Measurements from ENCODE around the gene HSPB2.

DNA sequence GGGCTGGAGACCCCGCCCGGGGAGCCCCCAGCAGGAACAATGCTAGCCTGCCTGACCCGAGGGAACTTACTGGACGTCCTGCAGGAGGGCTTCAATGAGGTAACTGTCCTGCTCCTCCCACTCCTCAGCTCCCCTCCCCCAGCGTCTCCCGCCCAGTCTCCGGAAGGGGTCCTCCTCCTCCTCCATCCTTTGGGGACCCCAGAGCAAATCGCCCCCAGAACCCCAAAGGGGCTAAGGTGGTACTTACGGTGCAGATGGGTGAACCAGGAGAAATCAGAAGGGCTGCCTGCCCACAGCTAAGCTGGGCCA lies 24.9 kb downstream of the HSPB2 start:
- TF ChIP-seq, protein P1, sequence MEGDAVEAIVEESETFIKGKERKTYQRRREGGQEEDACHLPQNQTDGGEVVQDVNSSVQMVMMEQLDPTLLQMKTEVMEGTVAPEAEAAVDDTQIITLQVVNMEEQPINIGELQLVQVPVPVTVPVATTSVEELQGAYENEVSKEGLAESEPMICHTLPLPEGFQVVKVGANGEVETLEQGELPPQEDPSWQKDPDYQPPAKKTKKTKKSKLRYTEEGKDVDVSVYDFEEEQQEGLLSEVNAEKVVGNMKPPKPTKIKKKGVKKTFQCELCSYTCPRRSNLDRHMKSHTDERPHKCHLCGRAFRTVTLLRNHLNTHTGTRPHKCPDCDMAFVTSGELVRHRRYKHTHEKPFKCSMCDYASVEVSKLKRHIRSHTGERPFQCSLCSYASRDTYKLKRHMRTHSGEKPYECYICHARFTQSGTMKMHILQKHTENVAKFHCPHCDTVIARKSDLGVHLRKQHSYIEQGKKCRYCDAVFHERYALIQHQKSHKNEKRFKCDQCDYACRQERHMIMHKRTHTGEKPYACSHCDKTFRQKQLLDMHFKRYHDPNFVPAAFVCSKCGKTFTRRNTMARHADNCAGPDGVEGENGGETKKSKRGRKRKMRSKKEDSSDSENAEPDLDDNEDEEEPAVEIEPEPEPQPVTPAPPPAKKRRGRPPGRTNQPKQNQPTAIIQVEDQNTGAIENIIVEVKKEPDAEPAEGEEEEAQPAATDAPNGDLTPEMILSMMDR (IDR thresholded peaks at IDR 0.05): no peak
- no peak for TF ChIP-seq POLR2AphosphoS5 (IDR thresholded peaks at IDR 0.05)
- no peak for TF ChIP-seq POLR2A (IDR thresholded peaks at IDR 0.05)
